NCI-H2029 (cell line): Measurements from ENCODE around the gene GPR161.
"Not testable (repeated sequence)": the region's sequence is repeated elsewhere in the genome, so short reads cannot be mapped to it uniquely, and the experiment has no call there.

Source experiments
- DNase-seq: peaks from one replicate; lab custom pipeline; 2025; lab: John Stamatoyannopoulos, UW

GPR161 gene, protein sequence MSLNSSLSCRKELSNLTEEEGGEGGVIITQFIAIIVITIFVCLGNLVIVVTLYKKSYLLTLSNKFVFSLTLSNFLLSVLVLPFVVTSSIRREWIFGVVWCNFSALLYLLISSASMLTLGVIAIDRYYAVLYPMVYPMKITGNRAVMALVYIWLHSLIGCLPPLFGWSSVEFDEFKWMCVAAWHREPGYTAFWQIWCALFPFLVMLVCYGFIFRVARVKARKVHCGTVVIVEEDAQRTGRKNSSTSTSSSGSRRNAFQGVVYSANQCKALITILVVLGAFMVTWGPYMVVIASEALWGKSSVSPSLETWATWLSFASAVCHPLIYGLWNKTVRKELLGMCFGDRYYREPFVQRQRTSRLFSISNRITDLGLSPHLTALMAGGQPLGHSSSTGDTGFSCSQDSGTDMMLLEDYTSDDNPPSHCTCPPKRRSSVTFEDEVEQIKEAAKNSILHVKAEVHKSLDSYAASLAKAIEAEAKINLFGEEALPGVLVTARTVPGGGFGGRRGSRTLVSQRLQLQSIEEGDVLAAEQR

DNA sequence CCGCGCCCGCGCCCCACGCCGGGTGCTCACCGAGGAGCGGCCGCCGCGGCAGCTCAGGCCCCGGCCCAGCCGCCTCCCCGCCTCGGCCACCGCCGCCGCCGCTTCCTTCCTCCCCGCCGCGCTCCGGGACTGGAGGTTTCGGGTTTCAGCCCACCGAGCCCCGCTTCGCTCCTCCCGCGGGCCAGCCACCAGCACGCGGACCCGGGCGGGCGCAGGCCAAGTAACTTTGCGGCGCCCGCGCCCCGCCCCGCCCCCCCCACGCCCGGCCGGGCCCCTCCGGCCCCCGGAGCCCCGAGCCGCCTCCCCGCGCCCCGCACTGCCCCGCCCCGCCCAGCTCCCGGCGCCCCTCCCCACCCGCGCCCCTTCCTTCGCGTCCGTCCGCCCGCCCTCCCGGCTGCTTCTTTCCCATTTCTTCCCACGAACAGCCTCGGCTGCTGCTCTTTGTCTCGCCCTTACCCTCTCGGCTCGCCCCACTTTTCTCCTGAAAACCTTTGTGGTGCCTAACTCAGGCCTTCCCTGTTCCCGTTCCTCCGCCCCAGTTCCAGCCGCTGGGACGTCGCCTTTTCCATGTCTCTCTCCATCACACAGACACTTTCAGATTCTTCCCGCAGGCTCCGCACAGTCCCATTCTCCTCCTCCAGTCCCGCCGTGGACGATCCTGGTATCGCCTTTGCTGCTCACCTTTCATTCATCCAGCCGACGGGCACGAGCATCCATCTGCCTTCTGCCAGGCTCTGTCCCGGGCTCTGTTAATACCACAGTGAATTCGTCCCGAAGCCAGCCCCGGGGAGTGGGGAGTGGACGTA is at the start of gene GPR161:
Gene GPR161, minus strand, starts transcription at position 222 of the 806 bp plus-strand sequence. CDS start 32,080 bp downstream, outside the sequence.
- DNase-seq, result no peak

DNA sequence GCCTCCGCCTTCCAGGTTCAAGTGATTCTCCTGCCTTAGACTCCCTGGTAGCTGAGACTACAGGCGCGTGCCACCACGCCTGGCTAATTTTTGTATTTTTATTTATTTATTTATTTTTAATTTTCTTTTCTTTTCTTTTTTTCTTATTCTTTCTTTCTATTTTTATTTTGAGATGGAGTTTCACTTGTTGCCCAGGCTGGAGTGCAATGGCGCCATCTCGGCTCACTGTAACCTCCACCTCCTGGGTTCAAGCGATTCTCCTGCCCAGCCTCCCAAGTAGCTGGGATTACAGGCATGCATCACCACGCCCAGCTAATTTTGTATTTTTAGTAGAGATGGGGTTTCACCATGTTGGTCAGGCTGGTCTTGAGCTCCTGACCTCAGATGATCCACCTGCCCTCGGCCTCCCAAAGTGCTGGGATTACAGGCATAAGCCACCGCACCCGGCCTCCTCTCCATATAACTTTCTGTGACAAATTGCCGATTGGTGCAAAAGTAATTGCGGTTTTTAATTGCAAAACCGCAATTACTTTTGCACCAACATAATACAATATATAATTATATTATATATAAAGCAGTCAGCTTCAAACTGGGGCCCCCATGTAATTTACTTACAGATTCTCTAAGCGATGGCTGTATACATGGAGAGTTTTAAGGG is 44.5 kb upstream of the GPR161 start:
- DNase-seq, result not testable (repeated sequence)

DNA sequence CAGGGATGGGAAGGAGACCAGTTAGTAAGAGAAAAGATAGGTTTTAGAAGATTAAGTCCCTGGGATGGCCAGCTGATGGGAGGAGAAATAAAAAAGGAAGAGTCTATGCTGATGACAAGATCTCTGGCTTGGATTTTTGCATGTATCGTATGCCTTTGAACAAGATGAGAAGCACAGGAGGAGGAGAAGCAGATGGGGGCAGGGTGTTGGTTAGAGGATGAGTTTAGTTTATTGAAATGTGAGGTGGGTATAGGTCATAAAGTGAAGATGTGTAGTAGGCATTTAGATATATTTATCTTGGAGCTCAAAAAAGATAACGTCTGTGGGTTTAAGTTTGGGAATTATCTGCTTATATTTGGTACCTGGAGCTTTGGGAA is 43.4 kb upstream of the GPR161 start:
- DNase-seq, result no peak

DNA sequence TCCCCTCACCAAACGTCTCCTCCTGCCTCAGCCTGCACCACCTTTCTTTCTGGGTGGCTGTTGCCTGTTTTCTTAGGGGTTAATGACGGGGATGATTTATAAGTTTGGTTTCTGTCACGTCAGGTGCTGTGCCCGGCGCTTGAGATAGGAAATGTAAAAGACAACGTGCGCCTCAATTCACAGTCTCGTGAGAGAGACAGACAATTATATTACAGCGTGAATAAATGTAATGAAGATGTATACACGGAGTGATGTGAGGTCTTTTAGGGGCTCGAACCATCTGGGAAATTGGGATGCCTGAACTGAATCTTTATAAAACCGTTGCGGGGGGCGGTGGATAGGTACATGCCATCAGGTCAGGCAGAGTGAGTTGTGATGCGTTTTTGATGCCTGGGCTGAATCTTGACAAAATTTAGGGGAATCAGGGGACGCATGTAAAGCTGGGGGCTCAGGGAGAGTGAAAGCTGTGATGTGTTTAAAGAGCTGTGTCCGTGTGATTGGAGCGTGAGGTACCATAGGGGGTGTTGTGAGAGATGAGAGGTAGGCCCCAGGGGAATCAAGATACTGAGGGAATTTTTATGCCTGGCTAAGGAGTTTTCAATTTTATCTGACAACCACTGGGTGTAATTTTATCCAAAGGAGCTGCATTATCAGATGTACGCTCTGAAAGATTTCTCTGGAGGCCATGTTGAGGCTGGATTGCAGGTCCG is 42.9 kb upstream of the GPR161 start:
- DNase-seq, result no peak

DNA sequence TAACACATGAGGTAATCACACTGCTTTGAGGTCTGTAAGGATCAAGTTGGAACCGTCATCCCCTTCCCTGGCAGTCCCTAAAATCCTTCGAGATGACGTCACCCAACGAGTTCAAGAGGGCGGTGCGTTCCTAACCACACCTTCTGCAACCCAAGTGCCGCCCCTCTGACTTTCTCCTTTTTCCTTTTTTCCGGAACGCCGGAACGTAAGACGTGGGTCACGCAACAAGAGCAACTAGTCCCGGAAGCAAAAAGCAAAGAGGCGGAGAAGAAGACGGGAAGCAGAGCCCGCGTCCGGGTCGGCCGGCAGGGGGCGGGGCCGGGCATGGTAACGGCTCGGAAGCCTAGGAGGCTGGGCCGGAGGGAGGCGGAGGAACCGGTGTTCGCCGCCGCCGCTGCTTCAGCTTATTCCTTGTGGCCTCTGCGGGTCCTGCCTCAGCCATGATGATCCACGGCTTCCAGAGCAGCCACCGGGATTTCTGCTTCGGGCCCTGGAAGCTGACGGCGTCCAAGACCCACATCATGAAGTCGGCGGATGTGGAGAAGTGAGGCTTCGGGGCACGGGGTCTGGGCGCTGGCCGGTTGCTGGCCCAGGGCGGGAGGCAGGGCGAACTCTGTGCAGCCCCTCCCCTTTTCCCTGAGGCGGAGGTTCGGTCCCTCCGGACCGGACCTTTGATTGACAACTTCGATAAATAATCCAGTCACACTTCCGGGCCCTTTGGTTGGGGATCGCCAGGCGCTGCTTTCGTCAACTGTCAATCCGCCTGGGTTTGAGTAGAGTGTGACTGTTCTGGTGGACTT is 42.1 kb upstream of the GPR161 start, which contains the start of gene TIPRL:
Gene TIPRL, plus strand, starts transcription at position 325 of the 800 bp plus-strand sequence. Its CDS starts 116 bp downstream, at position 441.
- peak; percentile 94 for DNase-seq

DNA sequence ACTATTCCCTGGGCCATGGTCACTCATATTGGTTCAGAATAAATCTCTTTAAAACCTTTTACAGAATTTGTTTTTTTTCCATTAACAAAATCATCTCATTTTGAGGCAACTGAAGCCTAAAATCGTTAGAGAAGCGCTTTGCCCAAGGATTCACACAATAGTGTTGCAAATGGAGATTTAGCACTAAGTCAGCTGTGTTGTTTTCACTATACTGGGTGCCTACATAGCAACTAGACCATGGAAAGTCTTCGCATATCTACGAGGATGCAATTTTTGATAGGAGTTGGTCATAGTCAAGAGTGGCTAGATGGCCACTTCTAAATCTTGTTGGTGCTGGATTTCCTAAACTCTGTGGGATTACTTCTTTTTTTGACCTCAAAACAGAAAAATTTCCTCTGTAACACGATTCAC is 41.5 kb upstream of the GPR161 start:
- no peak for DNase-seq

DNA sequence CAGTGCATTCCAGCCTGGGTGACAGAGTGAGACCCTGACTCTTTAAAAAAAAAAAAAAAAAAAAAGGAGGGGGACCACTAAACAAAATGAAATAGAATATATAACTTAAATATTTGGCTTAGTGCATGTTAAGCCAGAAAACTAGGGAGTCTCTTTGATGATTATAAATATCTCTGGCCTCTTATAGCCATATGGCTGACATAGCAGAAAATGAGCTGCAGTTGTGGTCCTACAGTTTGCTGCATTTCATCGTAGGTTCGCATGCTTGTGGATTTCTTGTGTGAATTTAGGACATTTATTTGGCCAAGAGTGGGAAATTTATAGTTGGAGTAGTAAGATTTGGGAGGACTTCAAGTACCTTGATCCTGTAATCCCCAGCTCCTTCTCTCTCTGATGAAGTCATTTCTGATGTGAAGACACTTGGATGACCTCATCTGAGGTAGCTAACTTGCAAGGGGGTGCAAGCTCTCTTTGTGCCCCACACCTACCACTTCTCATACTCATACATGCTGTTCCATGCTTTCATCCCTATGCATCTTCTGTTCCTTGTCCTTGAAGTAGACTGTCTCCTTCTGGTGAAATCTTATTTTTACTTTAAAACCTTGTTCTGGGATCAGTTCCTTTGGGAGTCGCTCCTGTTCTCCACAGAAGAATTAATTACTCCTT is 35.7 kb upstream of the GPR161 start:
- DNase-seq, result no peak

DNA sequence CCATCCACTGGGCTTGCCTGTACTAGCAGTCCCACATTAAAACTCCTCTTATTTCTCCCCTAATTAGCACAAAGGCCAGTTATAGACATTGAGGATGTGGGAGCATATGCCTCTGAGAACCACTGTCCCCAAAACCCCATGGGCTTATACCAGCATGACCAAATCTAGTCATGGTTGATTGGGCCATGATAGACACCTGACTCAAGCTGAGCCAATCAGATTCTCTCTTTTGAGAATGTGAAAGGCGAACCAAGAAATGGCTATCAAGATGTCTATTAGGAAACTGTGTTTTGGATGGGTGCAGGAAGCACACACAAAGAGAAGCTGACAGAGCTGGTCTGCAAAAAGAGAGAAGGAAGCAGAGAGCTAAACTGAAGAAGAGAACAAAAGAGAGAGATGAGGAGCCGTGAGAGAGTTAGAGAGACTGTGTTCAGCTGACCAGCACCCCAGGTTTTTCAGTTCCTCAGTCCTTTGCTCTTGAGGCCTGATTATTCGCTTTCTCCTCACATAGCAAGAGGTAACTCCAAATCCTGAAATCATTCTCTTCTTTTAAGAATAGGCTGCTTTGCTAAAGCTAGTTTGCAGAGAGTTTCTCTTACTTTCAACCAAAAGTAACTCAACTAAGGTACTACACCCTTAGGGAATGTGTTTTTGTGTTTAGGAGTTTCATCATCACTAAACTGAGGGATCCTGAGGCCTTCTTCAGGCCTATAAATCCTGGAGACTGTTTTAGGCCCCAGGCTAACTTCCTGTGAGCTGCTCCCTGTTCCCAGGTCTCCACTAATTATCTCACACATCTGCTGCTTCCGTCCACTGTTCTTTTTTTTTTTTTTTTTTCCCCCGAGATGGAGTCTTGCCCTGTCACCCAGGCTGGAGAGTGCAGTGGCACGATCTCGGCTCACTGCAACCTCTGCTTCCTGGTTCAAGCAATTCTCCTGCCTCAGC is 34.1 kb upstream of the GPR161 start:
- no peak for DNase-seq

DNA sequence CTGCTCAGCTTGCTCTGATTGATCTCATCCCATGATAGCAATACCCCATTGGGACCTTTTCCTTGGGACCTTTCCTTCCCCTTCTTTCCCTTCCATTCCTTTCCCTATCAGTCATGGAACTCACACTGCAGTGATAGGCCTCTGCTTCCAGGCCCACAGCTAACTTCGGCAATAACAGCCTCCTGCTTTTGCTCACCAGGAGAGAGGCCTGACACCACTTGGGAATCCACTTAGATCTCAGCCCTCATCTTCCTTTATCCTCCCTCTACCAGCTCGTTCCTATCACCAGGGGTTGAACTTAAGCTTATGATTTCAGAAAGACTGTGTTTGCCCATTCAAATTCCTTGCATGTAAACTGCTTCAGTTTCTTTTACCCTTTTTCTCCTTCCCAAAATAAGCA is 31.1 kb upstream of the GPR161 start:
- DNase-seq, result no peak

DNA sequence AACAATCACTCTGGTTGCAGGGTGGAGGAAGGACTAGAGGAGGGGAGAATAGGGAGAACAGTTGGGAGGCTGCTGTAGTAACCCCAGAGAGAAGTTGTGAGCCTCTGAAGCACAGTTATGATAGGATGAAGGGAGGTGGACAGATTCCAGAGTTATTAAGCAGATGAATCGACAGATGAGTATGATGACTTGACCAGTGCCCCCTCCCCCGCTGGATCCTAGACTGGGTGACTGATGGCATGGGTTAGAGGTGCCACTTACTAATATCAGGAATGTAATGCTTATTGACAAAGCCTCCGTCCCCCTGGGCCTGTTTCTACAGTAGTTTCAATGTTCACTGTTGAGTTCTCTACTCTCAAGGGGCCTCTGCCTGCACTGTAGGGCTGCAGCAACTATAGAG is 28.0 kb upstream of the GPR161 start:
- DNase-seq, result no peak

DNA sequence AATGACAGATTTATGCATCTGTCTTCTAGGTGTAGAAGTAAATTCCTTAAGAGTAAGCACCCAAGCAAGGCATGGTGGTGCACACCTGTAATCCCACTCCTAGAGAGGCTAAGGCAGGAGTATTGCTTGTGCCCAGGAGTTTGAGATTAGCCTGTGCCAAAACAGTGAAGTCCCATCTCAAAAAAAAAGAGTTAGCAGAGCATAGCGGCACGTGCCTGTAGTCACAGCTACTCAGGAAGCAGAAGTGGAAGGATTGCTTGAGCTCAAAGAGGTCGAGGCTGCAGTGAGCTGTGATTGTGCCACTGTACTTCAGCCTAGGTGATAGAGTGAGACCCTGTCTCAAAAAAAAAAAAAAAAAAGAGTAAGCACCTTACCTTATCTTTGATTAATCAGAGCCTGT is 26.9 kb upstream of the GPR161 start:
- no peak for DNase-seq

DNA sequence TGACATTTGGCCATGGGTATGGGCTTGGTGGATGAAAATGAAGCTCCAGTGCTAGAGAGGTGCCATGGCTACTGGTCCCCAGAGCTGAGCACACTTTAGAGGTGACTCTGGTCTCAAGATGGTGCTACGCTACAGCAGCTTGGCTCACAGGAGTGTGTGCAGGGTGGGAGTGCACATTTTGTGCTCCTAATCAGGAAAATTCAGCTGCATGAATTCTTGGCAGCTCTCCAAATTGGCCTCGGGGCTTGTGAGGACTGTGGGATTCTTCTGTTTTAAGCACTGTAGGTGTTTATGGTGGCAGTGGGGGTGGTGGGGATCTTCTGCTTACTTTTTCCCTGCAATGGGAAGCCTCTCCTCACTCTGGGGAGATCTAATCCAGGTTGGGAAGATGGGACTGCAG is 24.7 kb upstream of the GPR161 start:
- DNase-seq, result no peak

DNA sequence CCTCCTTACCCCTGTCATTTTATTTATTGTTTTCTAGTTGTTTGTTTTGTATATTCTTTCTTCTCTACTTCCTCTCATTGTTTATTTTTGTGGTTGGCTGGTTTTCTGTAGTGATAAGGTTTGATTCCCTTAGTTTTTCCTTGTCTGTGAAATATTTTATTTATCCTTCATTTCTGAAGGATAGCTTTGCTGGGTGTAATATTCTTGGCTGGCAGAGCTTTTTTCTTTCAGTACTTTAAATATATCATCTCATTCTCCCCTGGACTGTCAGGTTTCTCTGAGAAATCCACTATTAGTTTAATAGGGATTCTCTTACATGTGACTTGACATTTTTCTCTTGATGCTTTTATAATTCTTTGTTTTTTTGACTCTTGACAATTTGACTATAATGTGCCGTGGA is 23.2 kb upstream of the GPR161 start:
- no peak for DNase-seq

DNA sequence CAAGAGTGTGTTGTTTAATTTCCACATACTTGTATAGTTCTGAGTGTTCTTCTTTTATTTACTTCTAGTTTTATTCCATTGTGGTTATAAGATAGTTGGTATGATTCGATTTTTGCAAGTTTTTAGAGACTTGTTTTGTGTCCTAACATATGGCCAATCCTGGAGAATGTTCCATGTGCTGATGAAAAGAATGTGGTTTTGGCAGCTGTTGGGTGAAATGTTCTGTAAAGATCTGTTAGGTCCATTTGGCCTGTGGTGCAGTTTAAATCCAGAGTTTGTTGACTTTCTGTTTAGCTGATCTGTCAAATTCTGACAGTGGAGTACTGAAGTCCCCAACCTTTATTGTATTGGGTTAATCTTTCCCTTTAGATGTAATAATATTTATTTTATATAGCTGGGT is 22.5 kb upstream of the GPR161 start:
- no peak for DNase-seq

DNA sequence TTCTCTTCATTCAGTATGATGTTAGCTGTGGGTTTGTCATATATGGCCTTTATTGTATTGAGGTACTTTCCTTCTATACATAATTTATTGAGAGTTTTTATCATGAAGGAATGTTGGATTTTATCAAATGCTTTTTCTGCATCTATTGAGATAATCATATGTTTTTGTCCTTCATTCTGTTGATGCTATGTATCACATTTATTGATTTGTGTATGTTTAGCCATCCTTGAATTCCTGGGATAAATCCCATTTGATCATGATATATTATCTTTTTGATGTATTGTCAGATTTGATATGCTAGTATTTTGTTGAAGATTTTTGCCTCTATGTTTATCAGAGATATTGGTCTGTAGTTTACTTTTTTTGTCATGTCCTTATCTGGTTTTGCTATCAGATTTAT is 20.9 kb upstream of the GPR161 start:
- no peak for DNase-seq

DNA sequence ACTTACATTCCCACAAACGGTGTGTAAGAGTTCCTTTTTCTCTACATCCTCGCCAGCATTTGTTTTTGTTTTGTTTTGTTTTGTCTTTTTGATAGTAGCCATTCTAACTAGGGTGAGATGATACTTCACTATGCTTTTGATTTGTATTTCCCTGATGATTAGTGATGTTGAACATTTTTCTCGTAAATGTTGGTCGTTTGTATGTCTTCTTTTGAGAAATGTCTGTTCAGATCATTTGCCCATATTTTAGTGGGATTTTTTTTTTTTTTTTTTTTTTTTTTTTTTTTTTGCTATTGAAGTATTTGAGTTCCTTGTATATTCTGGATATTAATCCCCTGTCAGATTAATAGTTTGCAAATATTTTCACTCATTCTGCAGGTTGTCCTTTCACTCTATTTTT is 19.2 kb upstream of the GPR161 start:
- DNase-seq, result no peak

DNA sequence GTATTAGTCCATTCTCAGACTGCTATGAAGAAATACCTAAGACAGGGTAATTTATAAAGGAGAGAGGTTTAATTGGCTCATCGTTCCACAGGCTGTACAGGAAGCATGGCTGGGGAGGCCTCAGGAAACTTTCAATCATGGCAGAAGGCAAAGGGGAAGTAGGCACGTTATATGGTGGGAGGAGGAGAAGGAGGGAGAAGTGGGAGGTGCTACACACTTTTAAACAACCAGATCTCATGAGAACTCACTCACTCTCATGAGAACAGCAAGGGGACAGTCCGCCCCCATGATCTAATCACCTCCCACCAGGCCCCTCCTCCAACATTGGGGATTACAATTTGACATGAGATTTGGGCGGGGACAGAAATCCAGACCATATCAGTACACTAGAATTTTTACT is 18.0 kb upstream of the GPR161 start:
- DNase-seq, result not testable (repeated sequence)

DNA sequence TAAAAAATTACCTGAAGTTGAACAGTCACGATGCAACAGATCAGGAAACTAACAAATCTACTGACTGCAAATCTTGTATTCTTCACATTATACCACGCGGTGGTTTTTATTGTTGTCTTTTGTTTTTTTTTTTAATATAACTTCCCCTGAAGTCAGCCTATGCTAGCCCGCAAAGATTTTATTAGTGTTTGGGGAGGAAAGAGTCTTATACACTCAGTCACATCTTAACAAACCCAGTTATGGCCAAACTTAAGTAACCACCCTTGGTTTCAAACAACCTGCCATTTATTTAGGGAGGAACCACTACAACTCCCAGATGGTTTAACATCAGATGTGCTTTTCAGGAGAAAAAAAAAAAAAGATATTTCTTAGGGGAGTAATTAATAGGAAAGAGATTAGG is 15.2 kb upstream of the GPR161 start:
- DNase-seq, result no peak

DNA sequence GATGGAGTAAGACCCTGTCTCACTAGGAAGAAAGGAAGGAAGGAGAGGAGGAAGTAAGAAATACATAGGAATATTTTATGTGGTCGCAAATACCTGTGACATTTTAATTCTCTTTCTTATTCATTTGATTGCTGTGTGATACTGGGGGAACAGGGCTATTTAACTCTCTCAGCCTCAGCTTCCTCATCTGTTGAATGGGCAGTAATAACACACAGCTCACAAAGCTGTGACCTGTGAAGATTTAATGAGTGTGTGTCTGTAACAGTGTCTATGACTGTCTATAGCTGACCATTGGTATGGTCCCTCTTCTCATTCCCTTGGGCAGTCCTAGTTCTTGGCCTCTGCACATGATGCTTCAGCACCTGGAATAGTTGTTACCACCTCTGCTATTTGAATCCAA is 13.6 kb upstream of the GPR161 start:
- DNase-seq, result no peak
